K562 (cell line): ENCODE results near the gene RMND5B. TPM values are rescaled to one million over a fixed set of nuclear protein-coding genes. Genes with fewer than 3 reads are reported as not detected.

Source experiments
- ATAC-seq: fragments of 200-7000 bp; cut with Tn5 transposase; 3 replicates; pipeline ENCODE4 v1.9.1; 2020; ENCODE audit warnings: moderate library complexity
- BruUV-seq: library from RNA; stranded (reverse); fragments of 400-500 nt; replicated peaks from 2 replicates; lab custom pipeline; 2021; lab: Mats Ljungman, UMichigan
- CTCF ChIA-PET: fragments of 300-600 bp; formaldehyde crosslinking; extraction: SDS; loops from one replicate; lab custom pipeline; 2021; ENCODE audit warnings: low intra/inter-chr PET ratio; lab: Yijun Ruan, JAX
- POLR2A ChIA-PET: fragments of 300-600, 350-650 bp; sonication (Branson Sonifier 250); formaldehyde crosslinking; extraction: SDS; loops from one replicate; lab custom pipeline; 2021; ENCODE audit warnings: antibody characterized with exemption, inconsistent platforms; lab: Yijun Ruan, JAX
- DNase-seq, 4 experiments: peaks; one replicate each; pipeline versions ENCODE4 v3.0.0 to v3.0.0-alpha.2; 2011 to 2018; ENCODE audit warnings: low spot score in 3 of 4, mixed read lengths in 3 of 4; ENCODE audit errors: extremely low read depth in 1 of 4
- FAIRE-seq: peaks from 2 replicates; lab custom pipeline; 2011; peaks lifted over from hg19 to GRCh38; lab: Jason Lieb, UNC
- H2AFZ ChIP-seq: 2 replicates; pipeline ENCODE4 v1.6.0; 2011; ENCODE audit warnings: low read depth, low read length, control low read depth, inconsistent platforms
- H3K27ac ChIP-seq: fragments of 200-600 bp; 3 replicates; pipeline ENCODE4 v1.8.0; 2011; ENCODE audit warnings: low read depth, mild to moderate bottlenecking, control low read depth, inconsistent platforms, low read length, moderate library complexity, mixed read lengths; ENCODE audit errors: extremely low read depth
- H3K27me3 ChIP-seq, 2 experiments: fragments of 300-600 bp in 1 of 2; 2 replicates in 1 of 2; 3 replicates in 1 of 2; pipeline versions ENCODE4 v1.6.0 to v1.8.0; 2011; ENCODE audit warnings: inconsistent platforms in 2 of 2, low read length in 2 of 2, mild to moderate bottlenecking in 1 of 2, mixed read lengths in 1 of 2, moderate library complexity in 1 of 2; ENCODE audit not compliant: control insufficient read depth in 2 of 2, insufficient read depth in 2 of 2
- H3K36me3 ChIP-seq: fragments of 300-600 bp; 3 replicates; pipeline ENCODE4 v1.8.0; 2011; ENCODE audit warnings: mild to moderate bottlenecking, low read length, inconsistent platforms; ENCODE audit not compliant: control insufficient read depth, insufficient read depth
- H3K4me1 ChIP-seq, 2 experiments: fragments of 200-600 bp in 1 of 2; replicated peaks in 1 of 2; 2 replicates in 1 of 2; 3 replicates in 1 of 2; pipeline versions ENCODE4 v1.5.1 to v1.8.0; 2011; ENCODE audit warnings: inconsistent platforms in 2 of 2, low read length in 2 of 2, mild to moderate bottlenecking in 1 of 2, mixed read lengths in 1 of 2, moderate library complexity in 1 of 2; ENCODE audit not compliant: control insufficient read depth in 2 of 2, insufficient read depth in 2 of 2
- H3K4me2 ChIP-seq: 2 replicates; pipeline ENCODE4 v1.6.1; 2011; ENCODE audit warnings: low read length, control low read depth, inconsistent platforms, mixed read lengths; ENCODE audit not compliant: insufficient read depth
- H3K4me3 ChIP-seq: fragments of 200-600 bp; sonication (generic), shearing (Covaris generic); 2 replicates; pipeline ENCODE4 v1.5.1; 2016; ENCODE audit warnings: control low read depth, inconsistent platforms
- H3K79me2 ChIP-seq: fragments of 200-600 bp; 3 replicates; pipeline ENCODE4 v1.8.0; 2011; ENCODE audit warnings: low read length, inconsistent platforms; ENCODE audit not compliant: control insufficient read depth, insufficient read depth
- H3K9ac ChIP-seq, 2 experiments: 2 replicates each; pipeline versions ENCODE4 v1.6.0 to v1.6.1; 2011; ENCODE audit warnings: low read depth in 2 of 2, low read length in 2 of 2, control low read depth in 1 of 2, inconsistent platforms in 1 of 2, mild to moderate bottlenecking in 1 of 2, mixed read lengths in 1 of 2; ENCODE audit not compliant: insufficient read depth in 1 of 2
- H3K9me1 ChIP-seq: one replicate; pipeline ENCODE4 v1.6.0; 2011; ENCODE audit warnings: inconsistent platforms, mild to moderate bottlenecking, low read length, moderate library complexity; ENCODE audit not compliant: control insufficient read depth, insufficient read depth
- H3K9me3 ChIP-seq: replicated peaks from 2 replicates; pipeline ENCODE4 v1.5.1; 2011; ENCODE audit warnings: low read depth, low read length, inconsistent platforms; ENCODE audit not compliant: control insufficient read depth, insufficient read depth
- H4K20me1 ChIP-seq: replicated peaks from 2 replicates; pipeline ENCODE4 v1.6.1; 2011; ENCODE audit warnings: low read length, inconsistent platforms, mixed read lengths; ENCODE audit not compliant: control insufficient read depth, insufficient read depth
- KLF6 ChIP-seq: fragments of 250-450 bp; sonication (Bioruptor Pico); IDR thresholded peaks from 2 replicates; pipeline ENCODE4 v1.4.0; 2020; ENCODE audit warnings: mild to moderate bottlenecking, moderate library complexity, borderline replicate concordance
- MBD2 ChIP-seq: sonication (generic); IDR thresholded peaks from 2 replicates; pipeline ENCODE4 v1.6.1; 2016; ENCODE audit warnings: low read depth, borderline replicate concordance
- MTA1 ChIP-seq: fragments of 450-650 bp; IDR thresholded peaks from 2 replicates; pipeline ENCODE4 v1.6.1; 2017; ENCODE audit warnings: borderline replicate concordance
- POLR2G ChIP-seq: fragments of 200-400 bp; formaldehyde crosslinking; IDR thresholded peaks from 2 replicates; pipeline ENCODE4 v1.6.1; 2017; ENCODE audit warnings: low read depth, mild to moderate bottlenecking, antibody characterized with exemption, low read length, moderate library complexity
- WGBS: fragments of 100-300 bp; shearing (Covaris generic); methylation state at CpG from one replicate; pipeline ENCODE4 v1.1.6; 2016; ENCODE audit warnings: low coverage, mixed read lengths; ENCODE audit not compliant: insufficient coverage; ENCODE audit errors: missing lambda C conversion rate; 5-methylcytosine and 5-hydroxymethylcytosine counted together
- in situ Hi-C: fragments of 300-500 bp; cut with MboI; formaldehyde crosslinking; loops from 4 replicates; pipeline ENCODE4 v1.15.0; 2018; ENCODE audit warnings: inconsistent platforms, mixed read lengths
- intact Hi-C: fragments of 100-400 bp; cut with micrococcal nuclease; formaldehyde crosslinking; loops from 2 replicates; pipeline ENCODE4 v1.14.2; 2022
- polyA plus RNA-seq, 8 experiments: library from polyadenylated mRNA; depleted of rRNA in 4 of 8; stranded (reverse) in 5 of 8; unstranded in 3 of 8; fragments of >200 nt; fragmentation: Nextera tagmentation in 2 of 8; fragmentation: Illumina TruSeq in 1 of 8; extraction: Ambion mirVana in 2 of 8; extraction: Trizol in 1 of 8; gene quantifications; 2 replicates each; pipeline versions ENCODE4 v1.2.1 to v1.2.3, GENCODE V29; 2011 to 2014; ENCODE audit warnings: inconsistent platforms in 1 of 8, missing spikeins in 1 of 8
- total RNA-seq, 7 experiments: library from RNA; depleted of rRNA in 6 of 7; stranded (reverse); fragments of >200 nt in 6 of 7; fragmentation: Illumina TruSeq in 2 of 7; extraction: Trizol in 2 of 7; gene quantifications; 2 replicates each; pipeline versions ENCODE4 v1.2.1 to v1.2.3, GENCODE V29; 2011 to 2021; ENCODE audit warnings: low replicate concordance in 1 of 7

The RMND5B gene
- total and polyA plus RNA-seq, 9 of the 15 experiments (the other 6 are each of a cell fraction or from before 2014, with no cell fraction given): 2.6 to 57.0 (median 28.3) TPM

GRCh38 chr5:178143901-178144300 is 13.1 kb downstream of the RMND5B start:
- Histone ChIP-seq H3K27ac (no peak overlapping the region), H3K9me1 (no peaks in the 10 kb centered on the region), H3K4me2 (no peak overlapping the region), H2AFZ (no peak overlapping the region), H4K20me1 (peaks cover 8% of the 10 kb centered on the region; the same call in 1 of the 2 replicates), H3K36me3 (peaks cover 90% of the 10 kb centered on the region), H3K9ac (0 out of 4 replicates have a peak overlapping the region, but pooled peaks of 1 of the 2 experiments have one; percentile 28), H3K4me1 (peaks cover 0 to 6% of the 10 kb centered on the region in 2 experiments; a peak in 1 of 5 replicates), H3K4me3 (no peak overlapping the region), H3K79me2 (no peaks in the 10 kb centered on the region), H3K9me3 (no peaks in the 10 kb centered on the region), H3K27me3 (no peaks in the 10 kb centered on the region)
- 92% methylated on average over 10 of the region's 10 CpGs for WGBS
- in situ Hi-C loops: no loop called here
- intact Hi-C loops: no loop called here
- no peak for FAIRE-seq
- TF ChIP-seq MBD2 (no peak), POLR2G (peak; percentile 58; the same call in 1 of the 2 replicates), KLF6 (no peak), MTA1 (no peak)
- BruUV-seq: no TSS peak
- DNase-seq: no peak
- ChIA-PET CTCF (interaction anchor here (0.9 kb wide), 1 partner anchor 68 kb away, joined by 3 read pairs; no protein-coding TSS in a partner anchor), POLR2A (interaction anchor here (0.6 to 3.2 kb wide), 9 partner anchors 9 to 62 kb away, joined by 3 to 20 read pairs (median 4); partner anchors contain the start of gene NHP2)
- no peak for ATAC-seq
